ENCODE measurements around the gene ACTR1A. TPM values are rescaled to one million over a fixed set of nuclear protein-coding genes. Genes with fewer than 3 reads are reported as not detected.

ACTR1A gene
- total RNA-seq, 1 experiment from 2014 or later: 126 TPM

GRCh38 chr10:102485093-102485784 is 17.3 kb downstream of the ACTR1A start:
- Histone ChIP-seq H3K27ac (no peak overlapping the region), H3K4me3 (no peak overlapping the region), H3K36me3 (peaks cover 91% of the 10 kb centered on the region), H3K27me3 (replicated peaks) (no peaks in the 10 kb centered on the region), H3K4me1 (replicated peaks) (no peaks in the 10 kb centered on the region), H3K9me3 (replicated peaks) (no peaks in the 10 kb centered on the region)
- DNase-seq (ENCODE audit: low read depth in 1 of 2, low spot score in 2 of 2): no peak

GRCh38 chr10:102484021-102484420 is 18.5 kb downstream of the ACTR1A start:
- Histone ChIP-seq H3K4me1 (replicated peaks) (no peaks in the 10 kb centered on the region), H3K9me3 (replicated peaks) (no peaks in the 10 kb centered on the region), H3K27ac (no peak overlapping the region), H3K36me3 (peaks cover 93% of the 10 kb centered on the region), H3K27me3 (replicated peaks) (no peaks in the 10 kb centered on the region), H3K4me3 (no peak overlapping the region)
- no peak for DNase-seq (ENCODE audit: low read depth in 1 of 2, low spot score in 2 of 2)

- no peaks in the 10 kb centered on the region for H3K27me3 ChIP-seq (replicated peaks)
These were observed 22.1 kb downstream of the ACTR1A start for GRCh38 chr10:102480396-102480795.

GRCh38 chr10:102479651-102480050 is 22.9 kb downstream of the ACTR1A start:
- no peaks in the 10 kb centered on the region for H3K27me3 ChIP-seq (replicated peaks)
- H3K4me1 ChIP-seq (replicated peaks): no peaks in the 10 kb centered on the region
- no peaks in the 10 kb centered on the region for H3K9me3 ChIP-seq (replicated peaks)
- no peak overlapping the region for H3K4me3 ChIP-seq
- H3K27ac ChIP-seq: no peak overlapping the region
- no peak for DNase-seq (ENCODE audit: low read depth in 1 of 2, low spot score in 2 of 2)
- H3K36me3 ChIP-seq: peaks cover 58% of the 10 kb centered on the region

More at GRCh38 chr10:102480396-102480795, 22.1 kb downstream of the ACTR1A start:
- no peak overlapping the region for H3K27ac ChIP-seq
- no peaks in the 10 kb centered on the region for H3K9me3 ChIP-seq (replicated peaks)
- peaks cover 65% of the 10 kb centered on the region for H3K36me3 ChIP-seq
- H3K4me1 ChIP-seq (replicated peaks): no peaks in the 10 kb centered on the region
- no peak for DNase-seq (ENCODE audit: low read depth in 1 of 2, low spot score in 2 of 2)
- H3K4me3 ChIP-seq: no peak overlapping the region

GRCh38 chr10:102476466-102477141 is 25.9 kb downstream of the ACTR1A start:
- Histone ChIP-seq H3K27me3 (replicated peaks) (no peaks in the 10 kb centered on the region), H3K27ac (no peak overlapping the region), H3K4me3 (no peak overlapping the region), H3K9me3 (replicated peaks) (no peaks in the 10 kb centered on the region), H3K4me1 (replicated peaks) (no peaks in the 10 kb centered on the region), H3K36me3 (peaks cover 27% of the 10 kb centered on the region)
- no peak for DNase-seq (ENCODE audit: low read depth in 1 of 2, low spot score in 2 of 2)

- H3K36me3 ChIP-seq: peaks cover 17% of the 10 kb centered on the region
- no peaks in the 10 kb centered on the region for H3K9me3 ChIP-seq (replicated peaks)
- no peak for DNase-seq (ENCODE audit: low read depth in 1 of 2, low spot score in 2 of 2)
- H3K27me3 ChIP-seq (replicated peaks): no peaks in the 10 kb centered on the region
- no peak overlapping the region for H3K4me3 ChIP-seq
- no peak overlapping the region for H3K27ac ChIP-seq
- no peaks in the 10 kb centered on the region for H3K4me1 ChIP-seq (replicated peaks)
These were observed 27.0 kb downstream of the ACTR1A start for GRCh38 chr10:102475451-102476040.

- no peak overlapping the region for H3K4me3 ChIP-seq
- no peak for DNase-seq (ENCODE audit: low read depth in 1 of 2, low spot score in 2 of 2)
- no peaks in the 10 kb centered on the region for H3K9me3 ChIP-seq (replicated peaks)
- no peak overlapping the region for H3K27ac ChIP-seq
- peaks cover 2% of the 10 kb centered on the region for H3K36me3 ChIP-seq
- no peaks in the 10 kb centered on the region for H3K4me1 ChIP-seq (replicated peaks)
- no peaks in the 10 kb centered on the region for H3K27me3 ChIP-seq (replicated peaks)
These were observed 28.8 kb downstream of the ACTR1A start for GRCh38 chr10:102473445-102474331.

- no peak for DNase-seq (ENCODE audit: low read depth in 1 of 2, low spot score in 2 of 2)
- H3K4me3 ChIP-seq: no peak overlapping the region
- no peaks in the 10 kb centered on the region for H3K36me3 ChIP-seq
- no peaks in the 10 kb centered on the region for H3K4me1 ChIP-seq (replicated peaks)
- no peaks in the 10 kb centered on the region for H3K9me3 ChIP-seq (replicated peaks)
- H3K27ac ChIP-seq: no peak overlapping the region
- H3K27me3 ChIP-seq (replicated peaks): no peaks in the 10 kb centered on the region
These were observed 31.6 kb downstream of the ACTR1A start for GRCh38 chr10:102470579-102471546.

GRCh38 chr10:102468683-102469082 is 33.8 kb downstream of the ACTR1A start:
- H3K27me3 ChIP-seq (replicated peaks): no peaks in the 10 kb centered on the region
- H3K36me3 ChIP-seq: no peaks in the 10 kb centered on the region
- H3K4me3 ChIP-seq: no peak overlapping the region
- H3K4me1 ChIP-seq (replicated peaks): no peaks in the 10 kb centered on the region
- no peaks in the 10 kb centered on the region for H3K9me3 ChIP-seq (replicated peaks)
- no peak overlapping the region for H3K27ac ChIP-seq
- DNase-seq (ENCODE audit: low read depth in 1 of 2, low spot score in 2 of 2): no peak

GRCh38 chr10:102467971-102468438 is 34.5 kb downstream of the ACTR1A start:
- Histone ChIP-seq H3K36me3 (no peaks in the 10 kb centered on the region), H3K4me3 (no peak overlapping the region), H3K27me3 (replicated peaks) (no peaks in the 10 kb centered on the region)

GRCh38 chr10:102467318-102467717 is 35.2 kb downstream of the ACTR1A start:
- Histone ChIP-seq H3K27ac (no peak overlapping the region), H3K27me3 (replicated peaks) (no peaks in the 10 kb centered on the region), H3K9me3 (replicated peaks) (no peaks in the 10 kb centered on the region), H3K36me3 (no peaks in the 10 kb centered on the region), H3K4me3 (no peak overlapping the region), H3K4me1 (replicated peaks) (no peaks in the 10 kb centered on the region)
- no peak for DNase-seq (ENCODE audit: low read depth in 1 of 2, low spot score in 2 of 2)

More at GRCh38 chr10:102467971-102468438, 34.5 kb downstream of the ACTR1A start:
- H3K27ac ChIP-seq: no peak overlapping the region
- H3K9me3 ChIP-seq (replicated peaks): no peaks in the 10 kb centered on the region
- no peaks in the 10 kb centered on the region for H3K4me1 ChIP-seq (replicated peaks)
- no peak for DNase-seq (ENCODE audit: low read depth in 1 of 2, low spot score in 2 of 2)

GRCh38 chr10:102465466-102465865 is 37.0 kb downstream of the ACTR1A start:
- Histone ChIP-seq H3K27me3 (replicated peaks) (no peaks in the 10 kb centered on the region), H3K36me3 (no peaks in the 10 kb centered on the region), H3K4me3 (no peak overlapping the region), H3K27ac (no peak overlapping the region), H3K9me3 (replicated peaks) (no peaks in the 10 kb centered on the region), H3K4me1 (replicated peaks) (peaks cover 10% of the 10 kb centered on the region)
- no peak for DNase-seq (ENCODE audit: low read depth in 1 of 2, low spot score in 2 of 2)

All from SJSA1 (cell line).